T-cell (primary cell): ENCODE results near the gene CRYBB1. TPM values are rescaled to one million over a fixed set of nuclear protein-coding genes. Genes with fewer than 3 reads are reported as not detected.
A peak's percentile ranks its signal among the peaks of the same experiment; 100 is the strongest.

Experiments used
- ATAC-seq, 4 experiments: fragments of 200-7000 bp in 3 of 4; fragments of 150-1000 bp in 1 of 4; cut with Tn5 transposase; replicated peaks in 1 of 4; 1 replicate in 3 of 4; 2 replicates in 1 of 4; pipeline ENCODE4 v1.10.0; 2021; ENCODE audit warnings: moderate library complexity in 3 of 4, mild to moderate bottlenecking in 2 of 4, moderate number of reproducible peaks in 1 of 4
- CTCF ChIA-PET, 2 donors: fragments of 300-600 bp; sonication (Branson Sonifier 250); formaldehyde crosslinking; loops; one replicate each; lab custom pipeline; 2022; ENCODE audit warnings: antibody characterized with exemption in 2 of 2; lab: Charles Lee
- POLR2A ChIA-PET, 2 donors: fragments of 300-600 bp; sonication (Branson Sonifier 250); formaldehyde crosslinking; loops; one replicate each; lab custom pipeline; 2022; ENCODE audit warnings: antibody characterized with exemption in 2 of 2; lab: Charles Lee
- DNase-seq, 35 experiments: peaks; one replicate each; pipeline versions ENCODE4 v3.0.0 to v3.0.0-alpha.2; 2013 to 2023
- H3K27ac ChIP-seq: one replicate; pipeline ENCODE4 v1.5.1; 2013; ENCODE audit warnings: low read length
- H3K27me3 ChIP-seq, 2 experiments: replicated peaks in 1 of 2; 1 replicate in 1 of 2; 2 replicates in 1 of 2; pipeline versions ENCODE4 v1.6.1 to v1.7.0; 2013; ENCODE audit warnings: low read length in 1 of 2, mixed read lengths in 1 of 2; ENCODE audit not compliant: control insufficient read depth in 2 of 2, insufficient read depth in 2 of 2; ENCODE audit errors: extremely low read depth in 1 of 2
- H3K36me3 ChIP-seq, 2 donors: 1 replicate in 1 of 2; 2 replicates in 1 of 2; pipeline versions ENCODE4 v1.6.1 to v1.7.0; 2013; ENCODE audit warnings: low read length in 1 of 2; ENCODE audit not compliant: control insufficient read depth in 2 of 2, insufficient read depth in 1 of 2; ENCODE audit errors: extremely low read depth in 1 of 2
- H3K4me1 ChIP-seq, 2 experiments: 1 replicate in 1 of 2; 2 replicates in 1 of 2; pipeline versions ENCODE4 v1.6.1 to v1.7.0; 2013; ENCODE audit warnings: low read length in 2 of 2, mixed read lengths in 1 of 2; ENCODE audit not compliant: insufficient read depth in 2 of 2, control insufficient read depth in 1 of 2; ENCODE audit errors: extremely low read depth in 1 of 2
- H3K4me3 ChIP-seq, 2 donors: 1 replicate in 1 of 2; 2 replicates in 1 of 2; pipeline versions ENCODE4 v1.5.1 to v1.7.0; 2013; ENCODE audit warnings: mild to moderate bottlenecking in 2 of 2, low read length in 1 of 2, moderate library complexity in 1 of 2; ENCODE audit not compliant: control insufficient read depth in 1 of 2; ENCODE audit errors: extremely low read depth in 1 of 2
- H3K9me3 ChIP-seq: 2 replicates; pipeline ENCODE4 v1.7.0; 2013
- H3K27ac Mint-ChIP-seq, 2 donors: one replicate each; pipeline ENCODE4 v1.8.0; 2020 to 2021; ENCODE audit warnings: mild to moderate bottlenecking in 2 of 2, mixed read lengths in 2 of 2
- H3K27me3 Mint-ChIP-seq, 2 donors: one replicate each; pipeline ENCODE4 v1.8.0; 2021 to 2022; ENCODE audit warnings: mixed read lengths in 2 of 2
- H3K36me3 Mint-ChIP-seq: one replicate; pipeline ENCODE4 v1.8.0; 2021; ENCODE audit warnings: mixed read lengths
- H3K4me1 Mint-ChIP-seq, 3 donors: one replicate each; pipeline ENCODE4 v1.8.0; 2020 to 2022; ENCODE audit warnings: mixed read lengths in 3 of 3, mild to moderate bottlenecking in 1 of 3
- H3K4me3 Mint-ChIP-seq, 3 donors: one replicate each; pipeline ENCODE4 v1.8.0; 2020 to 2022; ENCODE audit warnings: mild to moderate bottlenecking in 3 of 3, mixed read lengths in 3 of 3, moderate library complexity in 3 of 3
- H3K9me3 Mint-ChIP-seq, 3 donors: one replicate each; pipeline ENCODE4 v1.8.0; 2020 to 2022; ENCODE audit warnings: mixed read lengths in 3 of 3
- WGBS: methylation state at CpG from one replicate; pipeline ENCODE4 v1.1.5; 2013; ENCODE audit warnings: missing lambda C conversion rate; ENCODE audit not compliant: insufficient coverage; 5-methylcytosine and 5-hydroxymethylcytosine counted together
- total RNA-seq, 35 experiments: library from RNA in 6 of 35; stranded (reverse) in 6 of 35; fragments of 120-200 nt in 1 of 35; gene quantifications; one replicate each; pipeline versions ENCODE4 v1.2.1 to v1.2.4 and lab custom pipeline; 2013 to 2026

CRYBB1 gene
- total RNA-seq, 5 donors from 2014 or later (not counting 1 experiment from before 2014, with no cell fraction given), result not detected

- CTCF ChIA-PET, result no interaction called here
- H3K4me1 ChIP-seq, result peaks cover 10 to 45% of the 10 kb centered on the region in 2 experiments
These were observed 43.2 kb upstream of the CRYBB1 start for GRCh38 chr22:26660961-26661578.

GRCh38 chr22:26660356-26660755 lies 42.5 kb upstream of the CRYBB1 start:
- H3K27me3 ChIP-seq, result peaks cover 0 to 22% of the 10 kb centered on the region in 2 experiments
- H3K4me3 ChIP-seq, result no peak overlapping the region
- peaks cover 0 to 9% of the 10 kb centered on the region in 2 donors for H3K36me3 ChIP-seq
- H3K36me3 Mint-ChIP-seq, result peaks cover 4% of the 10 kb centered on the region
- H3K4me1 ChIP-seq, result peaks cover 10 to 38% of the 10 kb centered on the region in 2 experiments
- H3K27me3 Mint-ChIP-seq, result no peaks in the 10 kb centered on the region
- peaks cover 32 to 49% (median 44%) of the 10 kb centered on the region in 3 donors for H3K4me1 Mint-ChIP-seq
- H3K27ac Mint-ChIP-seq, result peak overlapping the region; percentile 5 to 44
- no peak overlapping the region for H3K27ac ChIP-seq
- ATAC-seq, result no peak
- DNase-seq, result no peak
- POLR2A ChIA-PET, result no interaction called here
- H3K4me3 Mint-ChIP-seq, result no peak overlapping the region
- WGBS, result no CpG with 5 or more reads among the region's 6 CpGs
- H3K9me3 ChIP-seq, result no peaks in the 10 kb centered on the region
- CTCF ChIA-PET, result no interaction called here
- H3K9me3 Mint-ChIP-seq, result no peaks in the 10 kb centered on the region

More at GRCh38 chr22:26660961-26661578, 43.2 kb upstream of the CRYBB1 start:
- ATAC-seq, result no peak
- H3K4me3 ChIP-seq, result no peak overlapping the region
- H3K36me3 ChIP-seq, result peaks cover 0 to 11% of the 10 kb centered on the region in 2 donors
- H3K27ac ChIP-seq, result no peak overlapping the region
- H3K9me3 Mint-ChIP-seq, result no peaks in the 10 kb centered on the region
- peaks cover 0 to 22% of the 10 kb centered on the region in 2 experiments for H3K27me3 ChIP-seq
- H3K27me3 Mint-ChIP-seq, result no peaks in the 10 kb centered on the region
- POLR2A ChIA-PET, result interaction anchor here in 1 of 2 donors (0.6 kb wide), 1 partner anchor 56 kb away, joined by 5 read pairs; no protein-coding TSS in a partner anchor
- peaks cover 37 to 56% (median 50%) of the 10 kb centered on the region in 3 donors for H3K4me1 Mint-ChIP-seq
- WGBS, result 88% methylated on average over 5 of the region's 7 CpGs
- peak overlapping the region; percentile 34 to 48 for H3K27ac Mint-ChIP-seq
- no peak for DNase-seq
- no peaks in the 10 kb centered on the region for H3K9me3 ChIP-seq
- no peak overlapping the region for H3K4me3 Mint-ChIP-seq
- peaks cover 4% of the 10 kb centered on the region for H3K36me3 Mint-ChIP-seq

- Histone ChIP-seq H3K36me3 (peaks cover 0 to 9% of the 10 kb centered on the region in 2 donors), H3K27ac (peak overlapping the region; percentile 31), H3K9me3 (no peaks in the 10 kb centered on the region), H3K4me3 (peak overlapping the region; percentile 62 to 67), H3K4me1 (peaks cover 7 to 31% of the 10 kb centered on the region in 2 experiments), H3K27me3 (peaks cover 0 to 22% of the 10 kb centered on the region in 2 experiments)
- Mint-ChIP-seq H3K4me3 (peak overlapping the region; percentile 90 to 93 (median 91)), H3K27me3 (no peaks in the 10 kb centered on the region), H3K27ac (peak overlapping the region; percentile 89 to 93), H3K4me1 (peaks cover 25 to 36% (median 30%) of the 10 kb centered on the region in 3 donors), H3K36me3 (no peaks in the 10 kb centered on the region), H3K9me3 (no peaks in the 10 kb centered on the region)
- ATAC-seq (peak; percentile 67 to 82 (median 80)), DNase-seq (peak in 32 of 35 experiments; percentile 28 to 77 (median 50))
- ChIA-PET POLR2A (no interaction called here), CTCF (no interaction called here)
- 0% methylated on average over 12 of the region's 27 CpGs for WGBS
These were observed 41.0 kb upstream of the CRYBB1 start for GRCh38 chr22:26658671-26659478.

GRCh38 chr22:26658161-26658560 lies 40.3 kb upstream of the CRYBB1 start:
- H3K4me3 Mint-ChIP-seq, result peak overlapping the region; percentile 90 to 93 (median 91)
- Histone ChIP-seq H3K27ac (no peak overlapping the region), H3K27me3 (peaks cover 0 to 22% of the 10 kb centered on the region in 2 experiments), H3K4me1 (peaks cover 7 to 31% of the 10 kb centered on the region in 2 experiments), H3K36me3 (peaks cover 0 to 3% of the 10 kb centered on the region in 2 donors), H3K4me3 (peak overlapping the region; percentile 62 to 67), H3K9me3 (no peaks in the 10 kb centered on the region)
- WGBS, result no CpG with 5 or more reads among the region's 11 CpGs
- ChIA-PET CTCF (interaction anchor here in 1 of 2 donors (1.3 kb wide), 1 partner anchor 15 kb away, joined by 4 read pairs; no protein-coding TSS in a partner anchor), POLR2A (interaction anchor here in 1 of 2 donors (0.6 kb wide), 1 partner anchor 143 kb away, joined by 3 read pairs; no protein-coding TSS in a partner anchor)
- H3K27me3 Mint-ChIP-seq, result no peaks in the 10 kb centered on the region
- DNase-seq, result peak in 1 of 35 experiments; percentile 43
- H3K4me1 Mint-ChIP-seq, result peaks cover 25 to 34% (median 30%) of the 10 kb centered on the region in 3 donors
- peak in 3 of 4 experiments; percentile 20 to 22 (median 21) for ATAC-seq
- no peaks in the 10 kb centered on the region for H3K36me3 Mint-ChIP-seq
- H3K27ac Mint-ChIP-seq, result peak overlapping the region; percentile 89 to 93
- no peaks in the 10 kb centered on the region for H3K9me3 Mint-ChIP-seq

- under 1% methylated on average over 53 of the region's 62 CpGs for WGBS
- Histone ChIP-seq H3K4me1 (peaks cover 7 to 31% of the 10 kb centered on the region in 2 experiments), H3K36me3 (no peaks in the 10 kb centered on the region), H3K4me3 (peak within 1 kb of the TSS; percentile 62 to 67), H3K9me3 (no peaks in the 10 kb centered on the region), H3K27ac (no peak within 1 kb of the TSS), H3K27me3 (peaks cover 0 to 22% of the 10 kb centered on the region in 2 experiments)
- Mint-ChIP-seq H3K4me3 (peak within 1 kb of the TSS; percentile 90 to 93 (median 91)), H3K9me3 (no peaks in the 10 kb centered on the region), H3K36me3 (no peaks in the 10 kb centered on the region), H3K27ac (peak within 1 kb of the TSS; percentile 89 to 93), H3K4me1 (peaks cover 25 to 31% (median 27%) of the 10 kb centered on the region in 3 donors), H3K27me3 (no peaks in the 10 kb centered on the region)
- ChIA-PET CTCF (interaction anchor here (0.5 to 1.3 kb wide), 4 partner anchors 8 to 17 kb away, joined by 3 to 6 read pairs (median 4); no protein-coding TSS in a partner anchor), POLR2A (interaction anchor here in 1 of 2 donors (0.5 to 0.6 kb wide), 2 partner anchors 142 to 229 kb away, joined by 3 read pairs; no protein-coding TSS in a partner anchor)
- DNase-seq (peak; percentile 41 to 83 (median 64)), ATAC-seq (peak; percentile 81 to 91 (median 81))
These were observed 39.3 kb upstream of the CRYBB1 start, which contains the start of gene MIAT for GRCh38 chr22:26656891-26657851. MIAT (plus strand) TSS chr22:26657588.
